Smooth muscle cell of the brain vasculature (primary cell): ENCODE results near the gene MBD3L5.
"Not testable (repeated sequence)": the region's sequence is repeated elsewhere in the genome, so short reads cannot be mapped to it uniquely, and the experiment has no call there.

ENCODE experiments used
- DNase-seq: peaks from one replicate; pipeline ENCODE4 v3.0.0-alpha.2; 2012; ENCODE audit warnings: low read depth, low spot score

MBD3L5 gene

GRCh38 chr19:7051421-7051820 lies 21.0 kb downstream of the MBD3L5 start:
- not testable (repeated sequence) for DNase-seq

GRCh38 chr19:7052896-7053295 lies 22.5 kb downstream of the MBD3L5 start:
- not testable (repeated sequence) for DNase-seq

DNA sequence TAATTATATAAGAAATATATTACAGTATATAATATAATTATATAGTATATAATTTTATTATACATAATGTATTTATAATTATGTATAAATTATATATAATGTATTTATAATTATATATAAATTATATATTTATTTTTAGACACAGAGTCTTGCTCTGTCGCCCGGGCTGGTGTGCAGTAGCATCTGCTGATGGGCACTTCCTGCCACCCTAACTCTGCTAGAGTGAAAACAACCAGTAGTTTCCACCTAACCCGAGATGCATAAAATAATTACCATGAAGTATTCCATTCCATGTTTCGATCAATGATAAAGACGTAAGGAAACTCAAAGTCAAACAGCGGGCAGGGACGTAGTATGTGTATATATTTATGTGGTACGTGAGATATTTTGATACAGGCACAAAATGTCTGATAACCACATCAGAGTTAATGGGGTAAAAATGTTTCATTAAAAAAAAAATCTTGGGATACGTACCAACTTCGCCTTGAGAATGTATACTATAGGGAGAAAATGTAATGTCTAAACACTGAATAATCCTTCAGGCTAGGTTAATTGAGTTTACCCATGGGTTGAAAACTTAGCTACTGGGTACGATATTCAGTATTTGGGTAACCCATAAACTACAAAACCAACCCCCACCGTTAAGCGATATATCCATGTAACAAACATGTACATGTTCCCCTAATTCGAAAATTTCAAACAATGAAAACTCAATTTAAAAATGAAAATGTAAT lies 24.4 kb downstream of the MBD3L5 start:
- not testable (repeated sequence) for DNase-seq

GRCh38 chr19:7055679-7056078 lies 25.3 kb downstream of the MBD3L5 start:
- DNase-seq = not testable (repeated sequence)

DNA sequence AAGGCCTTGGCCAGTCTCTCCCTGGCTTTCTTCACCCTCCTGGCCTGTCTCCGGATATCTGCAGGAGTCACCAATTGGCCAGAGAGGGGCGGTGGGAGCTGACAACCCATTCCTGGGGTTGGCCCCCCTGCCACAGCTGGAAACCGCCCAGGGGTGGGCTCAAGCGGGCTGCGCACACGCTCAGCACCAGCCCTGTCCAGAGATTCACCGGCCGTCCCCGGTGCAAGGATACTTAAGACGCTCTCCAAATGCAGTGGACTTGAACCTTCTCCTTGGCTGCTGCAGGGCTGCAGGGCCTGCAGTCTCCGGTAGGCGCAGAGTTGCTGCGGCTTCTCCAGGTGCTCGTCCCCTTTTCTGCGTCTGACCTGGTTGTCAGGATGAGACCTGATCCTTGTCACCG lies 26.0 kb downstream of the MBD3L5 start:
- DNase-seq = not testable (repeated sequence)

- not testable (repeated sequence) for DNase-seq
Observed at GRCh38 chr19:7058576-7058975, 28.2 kb downstream of the MBD3L5 start, which contains the start of gene MBD3L3. Gene MBD3L3 (minus strand): TSS chr19:7058676. CDS start chr19:7058605, 71 bp downstream.

DNA sequence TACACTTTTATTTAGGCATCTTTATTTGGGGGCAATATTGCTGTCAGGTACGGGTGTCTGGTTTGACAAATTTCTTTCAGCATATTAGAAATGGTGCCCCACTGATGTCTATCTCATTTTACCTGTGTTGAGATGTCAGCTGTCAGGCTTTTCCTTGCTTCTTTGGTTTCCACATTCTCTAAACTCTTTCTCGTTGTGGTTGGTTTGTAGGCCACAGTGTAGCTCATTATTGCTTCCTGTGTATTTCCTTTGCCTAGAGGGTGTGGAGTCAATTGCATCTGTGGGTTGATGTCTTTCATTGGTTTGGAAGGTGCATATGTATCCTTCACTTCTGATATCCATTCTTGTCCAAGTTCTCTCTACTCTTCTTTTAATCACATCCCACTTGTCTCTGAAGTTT lies 29.6 kb downstream of the MBD3L5 start:
- DNase-seq = not testable (repeated sequence)

GRCh38 chr19:7063339-7063738 lies 33.0 kb downstream of the MBD3L5 start:
- no peak for DNase-seq

DNA sequence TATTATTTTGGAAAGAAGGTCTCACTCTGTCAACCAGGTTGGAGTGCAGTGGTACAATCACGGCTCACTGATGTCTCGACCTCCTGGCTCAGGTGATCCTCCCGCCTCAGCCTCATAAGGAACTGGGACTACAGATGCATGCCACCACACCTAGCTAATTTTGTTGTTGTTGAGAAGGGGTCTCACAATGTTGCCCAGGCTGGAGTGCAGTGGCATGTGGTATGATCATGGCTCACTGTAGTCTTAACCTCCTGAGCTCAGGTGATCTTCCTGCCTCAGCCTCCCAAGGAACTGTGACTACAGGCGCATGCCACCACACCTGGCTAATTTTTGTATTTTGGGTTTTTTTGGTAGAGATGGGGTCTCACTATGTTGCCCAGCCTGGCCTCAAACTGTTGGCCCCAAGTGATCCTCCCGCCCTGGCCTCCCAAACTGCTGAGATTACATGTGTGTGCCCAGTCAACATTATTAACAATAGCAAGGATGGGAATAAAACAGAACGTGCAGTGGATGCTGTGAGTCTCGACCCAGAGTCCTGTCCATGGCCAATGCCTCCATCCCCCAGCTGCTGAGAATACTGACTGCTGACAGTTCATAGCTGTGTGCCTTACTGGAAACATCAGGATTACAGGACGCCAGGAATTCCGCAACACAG lies 33.5 kb downstream of the MBD3L5 start:
- no peak for DNase-seq

- DNase-seq = not testable (repeated sequence)
Observed at GRCh38 chr19:7067122-7067521, 36.7 kb downstream of the MBD3L5 start.

DNA sequence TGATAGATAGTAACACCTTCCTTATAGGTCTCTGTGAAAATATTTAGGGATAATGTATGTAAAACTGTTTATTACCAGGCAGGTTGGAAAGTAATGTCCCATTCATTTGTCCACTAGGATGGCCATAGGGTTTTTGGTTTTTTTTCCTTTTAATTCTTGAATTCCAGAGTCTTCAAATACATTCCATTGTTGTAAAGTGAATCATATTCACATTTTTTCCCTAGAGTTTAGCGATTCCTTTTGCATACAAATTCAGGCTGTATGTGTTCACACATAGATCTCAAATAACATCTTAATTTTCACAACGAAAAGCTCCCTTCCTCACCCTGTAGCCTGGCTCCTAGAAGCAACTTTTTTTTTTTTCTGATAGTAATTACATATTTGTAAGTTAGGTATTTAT lies 37.3 kb downstream of the MBD3L5 start:
- no peak for DNase-seq

- DNase-seq = no peak
Observed at GRCh38 chr19:7068599-7068998, 38.2 kb downstream of the MBD3L5 start.

GRCh38 chr19:7069042-7069903 lies 38.9 kb downstream of the MBD3L5 start, which contains the start of gene ZNF557:
Gene ZNF557 (plus strand): TSS chr19:7069703. CDS start chr19:7075075, 5,372 bp downstream.
- DNase-seq = peak; percentile 92

DNA sequence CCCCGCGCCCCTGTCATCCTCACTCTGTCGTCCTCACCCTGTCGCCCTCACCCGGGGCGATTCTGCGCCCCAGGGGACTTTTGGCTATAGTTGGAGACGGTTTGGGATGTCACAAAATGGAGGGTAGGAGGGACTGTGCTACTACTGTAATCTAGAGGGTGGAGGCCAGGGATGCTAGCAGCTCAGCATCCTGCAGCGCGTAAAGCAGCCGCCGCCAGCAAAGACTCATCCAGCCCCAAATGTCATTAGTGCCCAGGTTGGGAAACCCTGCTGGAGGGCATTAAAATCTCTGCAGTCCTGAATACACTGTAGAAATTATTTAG lies 39.5 kb downstream of the MBD3L5 start:
- DNase-seq = no peak

- DNase-seq = no peak
Observed at GRCh38 chr19:7072541-7072940, 42.2 kb downstream of the MBD3L5 start.

DNA sequence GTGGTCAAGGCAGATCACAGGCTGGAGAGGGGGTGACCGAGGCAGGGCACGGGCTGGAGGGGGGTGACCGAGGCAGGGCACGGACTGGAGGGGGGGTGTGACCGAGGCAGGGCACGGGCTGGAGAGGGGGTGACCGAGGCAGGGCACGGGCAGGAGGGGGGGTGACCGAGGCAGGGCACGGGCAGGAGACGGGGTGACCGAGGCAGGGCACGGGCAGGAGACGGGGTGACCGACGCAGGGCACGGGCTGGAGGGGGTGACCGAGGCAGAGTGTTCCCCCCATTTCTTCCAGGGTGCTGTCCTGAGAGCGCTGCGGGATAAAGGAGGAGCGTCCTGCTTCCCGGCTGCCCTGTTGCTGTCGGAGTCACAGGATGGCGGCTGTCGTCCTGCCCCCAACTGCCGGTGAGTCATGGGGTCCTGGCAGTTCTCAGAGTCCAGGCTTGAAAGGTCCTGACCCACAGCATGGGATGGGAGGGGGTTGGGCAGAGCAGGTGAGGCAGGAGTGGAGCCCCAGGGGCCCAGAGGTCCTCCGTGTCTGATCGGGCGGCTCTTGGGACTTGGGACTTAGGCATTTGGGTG lies 44.4 kb downstream of the MBD3L5 start:
- DNase-seq = no peak

- DNase-seq = no peak
Observed at GRCh38 chr19:7076151-7076550, 45.8 kb downstream of the MBD3L5 start.

- DNase-seq = no peak
Observed at GRCh38 chr19:7078008-7078407, 47.6 kb downstream of the MBD3L5 start.
